ENCODE measurements around the gene PPP1R13B.
A peak's percentile ranks its signal among the peaks of the same experiment; 100 is the strongest.

Gene PPP1R13B

GRCh38 chr14:103727313-103727980, 119.9 kb downstream of the PPP1R13B start:
- DNase-seq, result no peak

- DNase-seq, result no peak
Observed at GRCh38 chr14:103726474-103726873, 120.9 kb downstream of the PPP1R13B start.

- DNase-seq, result no peak
Observed at GRCh38 chr14:103725739-103726395, 121.5 kb downstream of the PPP1R13B start.

- DNase-seq, result no peak
Observed at GRCh38 chr14:103725001-103725682, 122.2 kb downstream of the PPP1R13B start.

- DNase-seq, result no peak
Observed at GRCh38 chr14:103724116-103724515, 123.3 kb downstream of the PPP1R13B start.

GRCh38 chr14:103723748-103724081, 123.7 kb downstream of the PPP1R13B start:
- DNase-seq, result no peak

- DNase-seq, result peak; percentile 46
Observed at GRCh38 chr14:103721334-103722120, 125.8 kb downstream of the PPP1R13B start.

GRCh38 chr14:103719751-103720150, 127.6 kb downstream of the PPP1R13B start:
- DNase-seq, result no peak

GRCh38 chr14:103718572-103718971, 128.8 kb downstream of the PPP1R13B start:
- DNase-seq, result peak; percentile 83

- DNase-seq, result no peak
Observed at GRCh38 chr14:103716899-103717411, 130.4 kb downstream of the PPP1R13B start.

- no peak for DNase-seq
Observed at GRCh38 chr14:103716091-103716801, 131.1 kb downstream of the PPP1R13B start.

GRCh38 chr14:103715052-103716000, 132.0 kb downstream of the PPP1R13B start, which contains the start of the genes XRCC3 and ZFYVE21:
TSS of gene XRCC3 (minus strand) at chr14:103715451. CDS start at chr14:103711087, 4,364 bp downstream.
TSS of gene ZFYVE21 (plus strand) at chr14:103715810. CDS start at chr14:103715842, 32 bp downstream.
- DNase-seq, result peak; percentile 99

- DNase-seq, result no peak
Observed at GRCh38 chr14:103714063-103714724, 133.2 kb downstream of the PPP1R13B start.

- DNase-seq, result no peak
Observed at GRCh38 chr14:103713304-103714062, 133.9 kb downstream of the PPP1R13B start.

- no peak for DNase-seq
Observed at GRCh38 chr14:103712633-103713247, 134.6 kb downstream of the PPP1R13B start.

- no peak for DNase-seq
Observed at GRCh38 chr14:103711516-103712431, 135.6 kb downstream of the PPP1R13B start.

- DNase-seq, result no peak
Observed at GRCh38 chr14:103710771-103711377, 136.5 kb downstream of the PPP1R13B start.

- no peak for DNase-seq
Observed at GRCh38 chr14:103709814-103710213, 137.6 kb downstream of the PPP1R13B start.

All from fibroblast of skin of right biceps (primary cell).